Fibroblast of skin of back (primary cell): ENCODE results near the gene ZCCHC10.
"Not testable (repeated sequence)": the region's sequence is repeated elsewhere in the genome, so short reads cannot be mapped to it uniquely, and the experiment has no call there.

Source experiments
- DNase-seq: peaks from one replicate; pipeline ENCODE4 v3.0.0-alpha.2; 2013

ZCCHC10 gene

GRCh38 chr5:133041157-133041784 lies 14.9 kb upstream of the ZCCHC10 start:
- no peak for DNase-seq

DNA sequence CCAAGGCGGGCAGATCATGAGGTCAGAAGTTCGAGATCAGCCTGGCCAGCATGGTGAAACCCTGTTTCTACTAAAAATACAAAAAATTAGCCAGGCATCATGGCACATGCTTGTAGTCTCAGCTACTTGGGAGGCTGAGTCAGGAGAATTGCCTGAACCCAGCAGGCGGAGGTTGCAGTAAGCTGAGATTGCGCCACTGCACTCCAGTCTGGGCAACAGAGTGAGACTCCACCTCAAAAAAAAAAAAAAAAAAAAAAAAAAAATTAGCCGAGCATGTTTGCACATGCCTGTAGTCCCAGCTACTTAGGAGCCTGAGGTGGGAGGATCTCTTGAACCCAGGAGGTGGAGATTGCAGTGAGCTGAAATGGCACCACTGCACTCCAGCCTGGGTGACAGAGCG lies 10.3 kb upstream of the ZCCHC10 start:
- not testable (repeated sequence) for DNase-seq

DNA sequence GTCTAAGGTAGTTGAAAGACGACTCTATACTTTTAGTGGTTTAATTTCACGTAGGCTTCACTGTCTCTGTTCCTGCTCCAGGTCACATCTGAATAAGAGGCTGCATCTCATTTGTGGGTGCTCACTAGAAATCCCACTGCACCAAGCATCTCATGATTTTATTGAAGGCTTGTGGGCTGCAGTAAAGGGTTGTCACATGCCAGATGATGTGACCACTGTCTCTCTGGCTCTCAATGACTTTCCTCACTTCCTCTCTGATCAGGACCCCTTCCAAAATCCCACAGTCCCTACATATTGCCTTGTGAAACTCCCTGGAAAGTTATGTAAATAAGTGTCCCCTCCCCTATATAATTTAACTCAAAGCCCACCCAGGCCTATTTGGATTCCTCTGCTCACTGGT lies 8.9 kb upstream of the ZCCHC10 start:
- DNase-seq = no peak

- DNase-seq = no peak
Measured at GRCh38 chr5:133034064-133034463, 7.7 kb upstream of the ZCCHC10 start.

- DNase-seq = peak; percentile 26
Measured at GRCh38 chr5:133032852-133033742, 6.7 kb upstream of the ZCCHC10 start.

GRCh38 chr5:133030343-133031005 lies 4.1 kb upstream of the ZCCHC10 start:
- no peak for DNase-seq

DNA sequence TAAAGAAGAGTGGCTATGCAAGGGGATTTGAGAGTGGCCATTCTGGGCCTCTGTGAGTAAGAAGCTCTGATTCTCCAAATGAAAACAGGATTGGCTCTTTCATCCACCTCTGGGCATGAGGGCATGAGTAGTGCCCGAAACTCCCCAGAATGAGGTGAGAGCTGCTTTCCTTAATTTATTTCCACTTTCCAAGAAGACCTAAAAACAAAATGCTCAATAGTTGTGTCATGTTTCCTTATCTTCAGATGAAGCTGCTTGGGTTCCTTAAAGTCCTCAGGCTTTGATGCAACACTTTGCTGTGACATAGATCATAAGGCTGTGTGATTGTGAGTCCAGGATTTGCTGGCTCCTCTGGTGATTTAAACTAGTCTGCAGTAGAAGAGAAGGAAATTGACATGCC lies 3.1 kb upstream of the ZCCHC10 start:
- DNase-seq = no peak

DNA sequence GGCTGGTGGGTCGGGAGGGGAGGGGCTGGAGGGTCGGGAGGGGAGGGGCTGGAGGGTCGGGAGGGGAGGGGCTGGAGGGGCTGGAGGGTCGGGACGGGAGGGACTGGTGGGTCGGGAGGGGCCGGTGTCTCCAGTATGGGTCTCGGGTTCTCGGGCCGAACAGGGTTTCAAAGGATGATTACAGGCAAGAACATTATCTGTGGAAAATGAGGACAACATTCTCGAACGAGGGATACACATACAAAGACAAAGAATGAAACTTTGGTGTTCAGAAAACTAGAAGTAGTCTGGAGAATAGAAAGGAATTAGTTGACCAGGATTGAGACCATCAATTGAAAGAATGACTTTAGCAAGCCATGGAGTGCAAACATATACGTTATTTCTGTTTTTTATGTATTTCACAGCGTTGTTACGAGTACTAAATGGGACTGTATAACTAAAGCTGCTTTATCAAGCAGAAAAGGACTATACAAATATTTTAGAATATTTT lies 360 bp upstream of the ZCCHC10 start:
- no peak for DNase-seq

GRCh38 chr5:133019471-133019870 lies 6.9 kb downstream of the ZCCHC10 start:
- not testable (repeated sequence) for DNase-seq

- no peak for DNase-seq
Measured at GRCh38 chr5:133017964-133018363, 8.4 kb downstream of the ZCCHC10 start.

DNA sequence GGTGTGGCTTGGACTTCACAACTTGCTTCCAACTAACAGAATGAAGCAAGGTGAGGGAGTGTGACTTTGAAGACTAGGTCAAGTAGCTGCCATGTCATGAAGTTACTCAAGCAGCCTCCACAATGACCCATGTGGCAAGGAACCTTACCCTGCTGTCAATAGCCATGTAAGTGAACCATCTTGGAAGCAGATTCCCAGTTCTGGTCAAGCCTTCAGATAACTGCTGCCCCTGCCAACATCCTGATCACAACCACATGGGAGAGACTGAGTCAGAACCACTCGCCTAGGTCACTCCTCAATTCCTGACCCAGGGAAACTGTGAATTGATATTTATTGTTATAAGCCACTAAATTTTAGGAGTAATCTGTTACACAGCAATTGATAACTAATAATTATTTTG lies 10.9 kb downstream of the ZCCHC10 start:
- DNase-seq = no peak

- DNase-seq = not testable (repeated sequence)
Measured at GRCh38 chr5:133008455-133008854, 17.9 kb downstream of the ZCCHC10 start.

DNA sequence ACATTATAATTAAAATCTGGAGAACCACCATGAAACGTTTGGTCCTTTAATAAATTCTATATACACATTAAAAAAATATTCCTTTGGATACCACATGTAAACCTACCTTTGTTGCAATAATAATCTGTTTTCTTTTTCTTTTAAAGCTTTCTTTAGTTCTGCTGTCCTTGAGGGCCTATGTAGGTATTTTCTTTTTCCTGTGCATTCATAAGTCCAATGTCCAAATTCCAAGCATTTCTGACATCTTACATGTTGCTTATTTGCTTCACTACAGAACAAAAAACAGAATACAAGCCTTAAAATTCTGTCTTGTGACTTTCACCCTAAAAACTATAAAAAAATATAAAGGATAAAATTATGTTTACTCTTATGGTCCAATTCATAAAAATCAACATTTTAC lies 19.7 kb downstream of the ZCCHC10 start:
- no peak for DNase-seq

- no peak for DNase-seq
Measured at GRCh38 chr5:132999246-132999645, 27.1 kb downstream of the ZCCHC10 start.

DNA sequence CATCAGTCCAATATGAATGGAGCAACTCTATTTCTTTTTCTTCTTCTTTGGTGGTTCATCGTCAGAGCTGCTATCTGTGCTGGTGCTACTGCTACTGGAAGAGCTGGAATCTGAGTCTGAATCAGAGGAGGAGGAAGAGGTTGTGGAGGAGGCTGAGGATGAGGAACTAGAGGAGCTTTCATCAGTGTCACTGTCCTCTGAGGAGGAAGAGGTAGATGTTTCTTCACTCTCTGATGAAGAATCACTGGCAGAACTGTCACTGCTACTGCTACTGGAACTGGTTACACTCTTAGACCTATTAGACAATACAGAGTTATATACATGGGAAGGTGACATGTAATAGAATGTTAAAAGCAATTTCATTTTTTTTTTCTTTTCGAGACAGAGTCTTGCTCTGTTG lies 27.8 kb downstream of the ZCCHC10 start:
- DNase-seq = no peak

- DNase-seq = no peak
Measured at GRCh38 chr5:132996307-132996706, 30.0 kb downstream of the ZCCHC10 start.

DNA sequence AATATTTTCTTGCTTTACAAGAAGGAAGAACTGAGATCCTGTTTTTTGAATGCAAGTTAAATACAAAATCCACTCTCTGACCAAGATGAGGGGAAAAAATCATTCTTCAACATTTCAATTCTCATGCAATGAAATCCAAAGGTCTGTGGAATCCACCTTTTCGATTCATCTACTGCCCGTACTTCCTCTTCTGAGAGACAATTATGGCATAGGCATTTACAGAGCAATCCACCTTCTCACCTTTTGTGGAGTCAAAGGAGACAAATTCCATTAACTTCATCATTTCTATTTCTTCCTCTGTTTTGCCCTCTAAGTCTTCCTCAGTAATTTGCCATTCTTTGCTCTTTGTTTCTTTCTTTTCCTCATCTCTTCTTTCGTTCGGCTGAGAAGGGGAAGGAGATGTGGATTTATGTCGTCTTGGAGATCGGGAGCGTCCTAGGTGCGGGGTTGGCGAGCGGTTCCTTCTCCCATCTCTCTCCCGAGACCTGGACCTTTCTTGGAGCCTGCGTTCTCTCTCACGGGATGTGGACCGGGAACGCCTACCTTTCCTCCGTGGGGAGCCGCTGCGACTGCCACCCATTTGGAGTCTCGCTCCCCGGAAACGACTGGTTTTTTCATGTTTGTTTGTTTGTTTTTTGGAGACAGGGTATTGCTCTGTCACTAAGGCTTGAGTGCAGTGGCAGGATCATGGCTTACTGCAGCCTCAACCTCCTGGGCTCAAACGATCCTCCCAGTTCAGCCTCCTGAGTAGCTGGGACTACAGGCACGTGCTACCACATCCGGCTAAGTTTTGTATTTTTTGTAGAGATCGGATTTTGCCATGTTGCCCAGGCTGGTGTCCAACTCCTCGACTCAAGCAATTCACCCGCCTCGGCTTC lies 38.6 kb downstream of the ZCCHC10 start:
- no peak for DNase-seq

GRCh38 chr5:132982971-132983370 lies 43.4 kb downstream of the ZCCHC10 start:
- not testable (repeated sequence) for DNase-seq

- DNase-seq = no peak
Measured at GRCh38 chr5:132981288-132981687, 45.1 kb downstream of the ZCCHC10 start.

DNA sequence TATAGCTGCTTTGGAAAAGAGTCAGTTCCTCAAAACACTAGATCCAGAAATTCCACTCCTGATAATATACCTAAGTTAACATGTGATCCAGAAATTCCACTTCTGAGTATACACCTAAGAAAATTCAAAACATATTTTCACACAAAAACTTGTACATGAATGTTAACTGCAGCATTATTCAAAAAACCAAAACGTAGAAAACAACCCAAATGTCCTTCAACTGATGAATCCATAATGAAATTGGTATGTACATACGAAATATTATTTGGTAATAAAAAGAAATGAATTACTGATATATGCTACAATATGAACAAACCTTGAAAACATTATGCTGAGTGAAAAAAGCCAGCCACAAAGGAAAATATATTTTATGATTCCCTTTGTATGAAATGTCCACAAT lies 46.4 kb downstream of the ZCCHC10 start:
- DNase-seq = no peak

GRCh38 chr5:132979367-132979940 lies 46.9 kb downstream of the ZCCHC10 start:
- DNase-seq = no peak

DNA sequence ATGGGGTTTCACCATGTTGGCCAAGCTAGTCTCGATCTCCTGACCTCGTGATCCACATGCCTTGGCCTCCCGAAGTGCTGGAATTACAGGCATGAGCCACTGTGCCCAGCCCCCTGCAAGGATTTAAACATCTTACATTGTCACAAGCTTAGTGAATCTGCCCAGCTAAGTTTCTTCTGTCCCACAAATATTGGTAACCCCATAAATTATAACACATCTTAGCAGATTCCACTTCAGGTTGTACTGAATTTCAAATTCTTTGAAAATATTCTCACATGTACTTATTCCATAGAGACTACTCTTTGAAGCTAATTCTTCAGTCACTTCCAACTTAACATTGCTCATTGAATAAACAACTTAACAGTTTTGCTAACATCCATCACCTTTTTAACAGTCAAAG lies 49.5 kb downstream of the ZCCHC10 start:
- DNase-seq = no peak
